ENCODE measurements around the gene QRSL1. TPM values are rescaled to one million over a fixed set of nuclear protein-coding genes. Genes with fewer than 3 reads are reported as not detected.

QRSL1 gene
- total and polyA plus RNA-seq, 2 of the 4 experiments (the other 2 are of a cell fraction) = 6.1 to 10.9 TPM

DNA sequence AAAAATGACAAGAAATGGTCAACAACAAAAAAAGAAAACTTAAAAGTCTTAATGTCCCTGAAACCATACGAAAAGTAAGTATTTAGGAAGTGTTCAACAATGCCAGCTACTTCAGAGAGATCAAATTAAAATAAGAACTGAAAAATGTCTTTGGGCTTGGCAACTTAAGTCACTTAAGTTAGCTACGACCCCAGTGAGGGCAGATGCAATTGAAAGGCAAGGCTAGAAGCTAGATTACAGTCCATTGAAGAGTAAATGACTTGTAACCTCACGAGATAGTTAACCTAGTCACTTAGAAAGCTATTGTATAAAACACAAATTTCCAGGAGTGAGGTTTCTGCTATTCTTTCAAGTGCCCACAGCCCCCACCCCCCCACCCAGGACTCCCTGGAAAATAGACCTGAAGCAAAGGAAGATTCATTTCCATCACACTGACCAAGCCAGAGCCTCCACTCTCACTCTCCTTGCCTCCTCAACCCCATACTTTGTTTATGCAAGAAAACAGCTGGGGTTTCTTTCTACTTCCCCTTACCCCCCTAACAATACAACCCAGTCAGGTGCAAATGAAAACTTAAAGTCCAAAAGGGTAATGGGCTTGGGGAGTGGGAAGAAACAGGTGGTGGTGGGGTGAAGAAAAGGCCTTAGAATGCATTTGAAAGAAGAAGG lies 14.7 kb upstream of the QRSL1 start:
- H3K9me3 ChIP-seq (ENCODE audit: control insufficient read depth, insufficient read depth, low read length) = no peaks in the 10 kb centered on the region
- H3K9ac ChIP-seq (ENCODE audit: low read depth, low read length) = no peak overlapping the region
- H2BK5ac ChIP-seq (ENCODE audit: low read depth, low read length, poor library complexity, severe bottlenecking) = no peak overlapping the region
- BruUV-seq (replicated peaks) = no TSS peak
- no peak overlapping the region for H2BK20ac ChIP-seq (ENCODE audit: low read depth, low read length)
- intact Hi-C loops (cut with micrococcal nuclease) (no loop called here), in situ Hi-C loops (cut with MboI; ENCODE audit: low sequenced_read_pairs) (no loop called here), dilution Hi-C loops (cut with HindIII; ENCODE audit: low sequenced_read_pairs, unreplicated experiment) (no loop called here)
- no peak overlapping the region for H3K4me2 ChIP-seq (ENCODE audit: low read depth, low read length)
- H3K4me1 ChIP-seq (ENCODE audit: control insufficient read depth, insufficient read depth, low read length) = no peaks in the 10 kb centered on the region
- DNase-seq = no peak
- no peak overlapping the region for H3K4me3 ChIP-seq (ENCODE audit: insufficient read depth, low read depth, low read length)
- H3K27me3 ChIP-seq (ENCODE audit: control insufficient read depth, insufficient read depth, low read length) = no peaks in the 10 kb centered on the region
- no peak overlapping the region for H3K14ac ChIP-seq (replicated peaks; ENCODE audit: low read depth, low read length)
- H3K56ac ChIP-seq (ENCODE audit: extremely low read depth, insufficient read depth, low read length) = no peak overlapping the region
- no peaks in the 10 kb centered on the region for H4K20me1 ChIP-seq (ENCODE audit: insufficient read depth, low read length)
- WGBS, 2 experiments (ENCODE audit: extremely low coverage in 2 of 2, insufficient read length in 1 of 2) = no CpG with 5 or more reads among the region's 3 CpGs
- ATAC-seq (ENCODE audit: low read depth) = no peak
- H2AFZ ChIP-seq (replicated peaks; ENCODE audit: low read length, poor library complexity) = no peak overlapping the region
- TF ChIP-seq MXI1 (IDR thresholded peaks at IDR 0.05; ENCODE audit: borderline replicate concordance, low read depth, low read length) (no peak), MAFK (IDR thresholded peaks at IDR 0.05; ENCODE audit: low read depth, low read length) (no peak), RFX5 (IDR thresholded peaks at IDR 0.05; ENCODE audit: low read depth, low read length) (no peak), CHD1 (IDR thresholded peaks at IDR 0.05; ENCODE audit: low read depth, low read length) (no peak), BHLHE40 (IDR thresholded peaks at IDR 0.05; ENCODE audit: low read depth, low read length) (no peak), CTCF (conservative IDR thresholded peaks at IDR 0.05; ENCODE audit: low read depth, low read length) (no peak), RAD21 (IDR thresholded peaks at IDR 0.05; ENCODE audit: low read length) (no peak), CEBPB (IDR thresholded peaks at IDR 0.05; ENCODE audit: low read depth, low read length) (no peak), FOS (IDR thresholded peaks at IDR 0.05; ENCODE audit: low read depth, low read length) (no peak), NFE2L2 (IDR thresholded peaks at IDR 0.05; ENCODE audit: low read depth, low read length) (no peak), USF2 (IDR thresholded peaks at IDR 0.05; ENCODE audit: low read depth, low read length) (no peak), SMC3 (IDR thresholded peaks at IDR 0.05; ENCODE audit: low read depth, low read length) (no peak), ELK1 (IDR thresholded peaks at IDR 0.05; ENCODE audit: borderline replicate concordance, low read depth, low read length) (no peak), RCOR1 (IDR thresholded peaks at IDR 0.05; ENCODE audit: insufficient replicate concordance, low read length) (no peak), POLR2A (IDR thresholded peaks at IDR 0.05; ENCODE audit: low read depth, low read length) (no peak)
- ChIA-PET CTCF (no interaction called here), POLR2A (ENCODE audit: unreplicated experiment) (no interaction called here)
- no peak overlapping the region for H4K5ac ChIP-seq (ENCODE audit: low read depth, low read length)
- H3K9me1 ChIP-seq (ENCODE audit: insufficient read depth, low read length) = no peaks in the 10 kb centered on the region
- H2AK9ac ChIP-seq (replicated peaks; ENCODE audit: low read depth, low read length, poor library complexity) = no peak overlapping the region
- no peaks in the 10 kb centered on the region for H3K79me1 ChIP-seq (ENCODE audit: low read depth in 1 of 2, low read length in 2 of 2)
- no peak overlapping the region for H3K18ac ChIP-seq (ENCODE audit: low read depth, low read length)
- no peak overlapping the region for H4K91ac ChIP-seq (ENCODE audit: insufficient read depth, low read depth, low read length)
- H2BK15ac ChIP-seq (ENCODE audit: low read depth, low read length) = no peak overlapping the region
- no peak overlapping the region for H2BK120ac ChIP-seq (ENCODE audit: low read depth, low read length)
- no peak overlapping the region for H4K8ac ChIP-seq (ENCODE audit: low read depth in 2 of 2, low read length in 2 of 2)
- no peak overlapping the region for H3K4ac ChIP-seq (ENCODE audit: low read depth, low read length)
- no peak overlapping the region for H3K27ac ChIP-seq (ENCODE audit: insufficient read depth, low read length)
- no peak overlapping the region for H2AK5ac ChIP-seq (ENCODE audit: low read depth, low read length)
- H3K23ac ChIP-seq (ENCODE audit: low read depth, low read length) = no peak overlapping the region
- H3K36me3 ChIP-seq (ENCODE audit: control insufficient read depth, insufficient read depth, low read length) = peaks cover 1% of the 10 kb centered on the region; the same call in 1 of the 2 replicates

All from IMR-90 (cell line).